HG02970 (cell line): ENCODE data around the gene FAIM2.

ENCODE experiments used
- ATAC-seq: cut with Tn5 transposase; IDR thresholded peaks from one replicate; pipeline ENCODE4 v1.9.1; 2021; ENCODE audit warnings: mild to moderate bottlenecking, moderate library complexity, moderate number of reproducible peaks; ENCODE audit not compliant: unreplicated experiment, low FRiP score

Gene FAIM2

GRCh38 chr12:49921299-49921698 is 17.6 kb upstream of the FAIM2 start:
- ATAC-seq = no peak

- no peak for ATAC-seq
These were observed 17.2 kb upstream of the FAIM2 start for GRCh38 chr12:49920915-49921286.

- no peak for ATAC-seq
These were observed 16.7 kb upstream of the FAIM2 start for GRCh38 chr12:49920241-49920914.

- no peak for ATAC-seq
These were observed 14.1 kb upstream of the FAIM2 start for GRCh38 chr12:49917788-49918173.

- no peak for ATAC-seq
These were observed 13.6 kb upstream of the FAIM2 start for GRCh38 chr12:49917166-49917787.

- ATAC-seq = no peak
These were observed 12.6 kb upstream of the FAIM2 start for GRCh38 chr12:49916129-49916919.

- no peak for ATAC-seq
These were observed 8.9 kb upstream of the FAIM2 start for GRCh38 chr12:49912345-49913255.

GRCh38 chr12:49911213-49911605 is 7.5 kb upstream of the FAIM2 start:
- no peak for ATAC-seq

- no peak for ATAC-seq
These were observed 6.9 kb upstream of the FAIM2 start for GRCh38 chr12:49910331-49911212.

GRCh38 chr12:49909826-49910225 is 6.1 kb upstream of the FAIM2 start:
- no peak for ATAC-seq

GRCh38 chr12:49909356-49909755 is 5.7 kb upstream of the FAIM2 start:
- no peak for ATAC-seq

- ATAC-seq = no peak
These were observed 3.7 kb upstream of the FAIM2 start for GRCh38 chr12:49907352-49907751.

- no peak for ATAC-seq
These were observed 2.1 kb upstream of the FAIM2 start for GRCh38 chr12:49905718-49906314.

GRCh38 chr12:49904601-49905000 is 901 bp upstream of the FAIM2 start:
- ATAC-seq = no peak

GRCh38 chr12:49903351-49903699 is 375 bp downstream of the FAIM2 start:
- no peak for ATAC-seq

- ATAC-seq = no peak
These were observed 1.0 kb downstream of the FAIM2 start for GRCh38 chr12:49902399-49903350.

GRCh38 chr12:49901986-49902385 is 1.7 kb downstream of the FAIM2 start:
- no peak for ATAC-seq

GRCh38 chr12:49901026-49901425 is 2.7 kb downstream of the FAIM2 start:
- ATAC-seq = no peak
